ENCODE data around the gene DUSP6. TPM values are rescaled to one million over a fixed set of nuclear protein-coding genes. Genes with fewer than 3 reads are reported as not detected.

Gene DUSP6
- polyA plus RNA-seq, 2 of the 4 experiments (the other 2 are of a cell fraction): 3.8 to 27.0 TPM

DNA sequence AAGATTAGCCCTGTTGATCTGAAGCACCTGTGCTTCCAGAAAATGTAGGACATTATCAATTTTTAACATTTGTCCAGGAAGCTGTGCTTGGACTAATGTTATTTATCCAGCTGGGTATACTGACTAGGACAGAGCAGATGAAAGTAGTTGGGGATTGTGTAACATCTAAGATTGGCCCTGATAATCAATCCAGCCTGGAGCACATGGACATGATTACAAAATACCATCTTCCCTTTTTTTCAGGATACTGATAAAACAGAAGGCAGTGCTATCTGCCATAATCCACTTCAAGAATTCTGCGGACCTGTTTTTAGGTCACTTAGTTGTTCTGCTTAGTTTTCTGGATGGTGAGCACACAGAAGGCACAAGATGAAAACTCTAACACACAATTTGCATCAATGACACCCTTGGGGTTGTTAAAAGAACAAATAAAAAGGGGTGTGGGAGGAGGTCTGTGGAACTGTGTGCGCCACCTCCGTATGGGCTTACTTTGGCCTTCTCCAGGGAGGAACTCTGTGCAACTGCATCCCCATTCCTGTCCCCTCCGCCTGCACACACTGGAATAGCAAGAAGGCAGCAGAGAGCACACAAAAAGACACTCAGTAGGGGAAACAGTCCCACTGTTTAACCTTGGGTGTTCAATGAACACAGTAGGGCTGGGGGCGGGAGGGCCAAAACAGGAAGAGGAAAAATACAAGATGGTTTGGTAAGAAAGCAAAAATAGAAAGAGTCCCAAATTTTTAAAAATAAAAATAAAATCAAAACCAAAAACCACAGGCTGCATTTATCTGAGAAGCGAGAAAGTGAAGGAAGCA lies 31.1 kb upstream of the DUSP6 start:
- DNase-seq (ENCODE audit: low read depth in 1 of 2, low spot score in 1 of 2): no peak
- ChIA-PET POLR2A (no interaction called here), CTCF (no interaction called here)
- Histone ChIP-seq H3K4me2 (no peak overlapping the region), H3K4me1 (peaks cover 32% of the 10 kb centered on the region), H3K27ac (no peak overlapping the region), H3K4me3 (no peak overlapping the region), H3K9me3 (no peaks in the 10 kb centered on the region)
- FAIRE-seq: no peak
- 93% methylated on average over 6 of the region's 6 CpGs for WGBS (ENCODE audit: missing lambda C conversion rate)
- TF ChIP-seq ELK1 (IDR thresholded peaks at IDR 0.05; ENCODE audit: low read depth, low read length): no peak
- TF ChIP-seq HOXB13 (CRISPR knock-in tag; IDR thresholded peaks at IDR 0.05; ENCODE audit: low read depth): no peak
- no peak for TF ChIP-seq SREBF2 (IDR thresholded peaks at IDR 0.05)
- no peak for TF ChIP-seq ZSCAN20 (CRISPR knock-in tag; IDR thresholded peaks at IDR 0.05)
- no peak for TF ChIP-seq EHMT2 (IDR thresholded peaks at IDR 0.05; ENCODE audit: low read depth)
- no peak for TF ChIP-seq MAZ (IDR thresholded peaks at IDR 0.05; ENCODE audit: borderline replicate concordance, low read depth, low read length)
- no peak for TF ChIP-seq KDM1A (IDR thresholded peaks at IDR 0.05; ENCODE audit: low read depth)
- no peak for TF ChIP-seq EP300 (IDR thresholded peaks at IDR 0.05)
- TF ChIP-seq ZC3H11A (IDR thresholded peaks at IDR 0.05): no peak
- no peak for TF ChIP-seq CHD2 (IDR thresholded peaks at IDR 0.05; ENCODE audit: low read length, partially characterized antibody)
- no peak for TF ChIP-seq PHF8 (IDR thresholded peaks at IDR 0.05; ENCODE audit: borderline replicate concordance, low read depth)
- TF ChIP-seq NR3C1 (IDR thresholded peaks at IDR 0.05): no peak
- no peak for TF ChIP-seq RARB (CRISPR knock-in tag; IDR thresholded peaks at IDR 0.05)
- TF ChIP-seq, protein P1, sequence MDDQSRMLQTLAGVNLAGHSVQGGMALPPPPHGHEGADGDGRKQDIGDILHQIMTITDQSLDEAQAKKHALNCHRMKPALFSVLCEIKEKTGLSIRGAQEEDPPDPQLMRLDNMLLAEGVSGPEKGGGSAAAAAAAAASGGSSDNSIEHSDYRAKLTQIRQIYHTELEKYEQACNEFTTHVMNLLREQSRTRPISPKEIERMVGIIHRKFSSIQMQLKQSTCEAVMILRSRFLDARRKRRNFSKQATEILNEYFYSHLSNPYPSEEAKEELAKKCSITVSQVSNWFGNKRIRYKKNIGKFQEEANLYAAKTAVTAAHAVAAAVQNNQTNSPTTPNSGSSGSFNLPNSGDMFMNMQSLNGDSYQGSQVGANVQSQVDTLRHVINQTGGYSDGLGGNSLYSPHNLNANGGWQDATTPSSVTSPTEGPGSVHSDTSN (IDR thresholded peaks at IDR 0.05): no peak
- ATAC-seq: peak in 1 of 2 experiments; percentile 35; a peak in 2 of 6 replicates

DNA sequence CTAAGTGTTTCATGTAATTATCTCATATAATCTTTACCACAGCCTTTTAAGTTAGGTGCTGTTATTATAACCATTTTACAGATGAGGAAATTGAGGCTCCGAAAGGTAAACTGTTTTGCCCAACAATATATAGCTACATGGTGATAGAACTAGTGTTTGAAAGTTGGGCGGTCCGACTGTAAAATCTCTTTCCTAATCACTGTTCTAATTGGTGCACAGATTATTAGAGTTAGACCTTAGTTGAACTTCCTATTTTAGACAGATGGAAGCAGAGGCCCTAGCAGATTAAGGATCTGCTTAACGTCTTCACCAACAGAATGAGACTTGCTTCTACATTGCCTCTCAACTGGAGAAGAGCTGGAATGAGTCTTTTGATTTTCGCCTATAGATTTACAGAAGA lies 30.0 kb upstream of the DUSP6 start:
- CTCF ChIA-PET: interaction anchor here (0.6 to 1.4 kb wide), 2 partner anchors 8 to 280 kb away, joined by 3 read pairs; no protein-coding TSS in a partner anchor
- no peak overlapping the region for H3K4me2 ChIP-seq
- H3K4me1 ChIP-seq: peaks cover 36% of the 10 kb centered on the region

DNA sequence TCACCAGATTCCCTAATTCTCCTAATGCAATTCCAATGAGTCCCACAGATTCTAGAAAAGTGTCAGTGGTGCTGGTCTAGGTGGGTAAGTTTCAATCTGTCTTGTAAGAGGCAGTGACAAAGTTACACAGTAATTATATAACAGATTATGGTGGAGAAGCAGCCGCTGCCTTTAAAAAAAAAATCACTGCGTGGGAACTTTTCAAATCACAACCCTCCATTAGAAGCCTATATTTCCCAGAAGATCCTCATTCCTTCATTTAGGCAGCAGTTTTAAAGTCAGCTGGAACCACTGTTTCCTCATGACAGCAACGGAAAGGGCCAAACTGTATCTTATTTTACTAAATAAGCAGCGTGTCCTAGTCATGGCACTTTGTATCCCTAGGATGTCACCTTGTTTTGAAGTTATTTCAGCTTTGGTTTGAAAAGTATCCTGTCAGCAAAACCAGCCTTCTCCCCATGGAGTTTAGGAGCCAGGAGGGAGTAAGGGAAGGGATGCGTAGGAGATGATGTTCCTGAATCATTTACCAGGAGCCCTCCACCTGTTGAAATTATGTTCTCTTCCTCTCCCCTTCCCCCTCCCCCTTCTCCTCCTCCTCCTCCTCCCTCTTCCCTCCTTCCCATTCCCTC lies 27.7 kb upstream of the DUSP6 start:
- WGBS (ENCODE audit: missing lambda C conversion rate): 89% methylated on average over 5 of the region's 5 CpGs
- H3K4me3 ChIP-seq: no peak overlapping the region
- TF ChIP-seq MYC (IDR thresholded peaks at IDR 0.05; ENCODE audit: borderline replicate concordance, low read length) (no peak), RAD21 (conservative IDR thresholded peaks at IDR 0.05 in 1 of 2, IDR thresholded peaks at IDR 0.05 in 1 of 2) (no peak), CHD2 (IDR thresholded peaks at IDR 0.05; ENCODE audit: low read length, partially characterized antibody) (no peak), MAFK (IDR thresholded peaks at IDR 0.05; ENCODE audit: partially characterized antibody) (peak; percentile 53), JUN (IDR thresholded peaks at IDR 0.05) (no peak)
- H3K27ac ChIP-seq: no peak overlapping the region
- peak overlapping the region; percentile 49 for H3K4me2 ChIP-seq
- FAIRE-seq (no peak), DNase-seq (ENCODE audit: low read depth in 1 of 2, low spot score in 1 of 2) (no peak), ATAC-seq (no peak)
- POLR2A ChIA-PET: no interaction called here
- H3K9me3 ChIP-seq: no peaks in the 10 kb centered on the region
- CTCF ChIA-PET: interaction anchor here (0.7 to 1.5 kb wide), 2 partner anchors 48 to 82 kb away, joined by 3 read pairs; no protein-coding TSS in a partner anchor
- H3K4me1 ChIP-seq: peaks cover 28% of the 10 kb centered on the region; the same call in 2 of the 3 replicates

More for the DNA sequence above, 30.0 kb upstream of the DUSP6 start:
- ATAC-seq (no peak), DNase-seq (ENCODE audit: low read depth in 1 of 2, low spot score in 1 of 2) (no peak), FAIRE-seq (no peak)
- Histone ChIP-seq H3K4me3 (no peak overlapping the region), H3K9me3 (no peaks in the 10 kb centered on the region), H3K27ac (no peak overlapping the region)
- TF ChIP-seq RARB (CRISPR knock-in tag; IDR thresholded peaks at IDR 0.05) (no peak), BCL3 (IDR thresholded peaks at IDR 0.05) (no peak), KDM5A (IDR thresholded peaks at IDR 0.05) (no peak), MAFK (IDR thresholded peaks at IDR 0.05; ENCODE audit: partially characterized antibody) (no peak)
- 78% methylated on average over 5 of the region's 5 CpGs for WGBS (ENCODE audit: missing lambda C conversion rate)
- POLR2A ChIA-PET: no interaction called here
